ENCODE measurements around the gene CPNE4.

Gene CPNE4

GRCh38 chr3:131738095-131738494 is 296.7 kb downstream of the CPNE4 start:
- H3K4me1 ChIP-seq (ENCODE audit: insufficient read depth, low read length, poor library complexity, severe bottlenecking) = no peaks in the 10 kb centered on the region

GRCh38 chr3:131735544-131735943 is 299.3 kb downstream of the CPNE4 start:
- H3K27me3 ChIP-seq (ENCODE audit: insufficient read depth, low read length, poor library complexity, severe bottlenecking) = no peaks in the 10 kb centered on the region
- no peak overlapping the region for H3K9ac ChIP-seq (ENCODE audit: low read depth, low read length, poor library complexity, severe bottlenecking)
- H3K9me3 ChIP-seq (ENCODE audit: insufficient read depth, low read depth, low read length) = no peaks in the 10 kb centered on the region
- H3F3A ChIP-seq (ENCODE audit: low read depth) = no peaks in the 10 kb centered on the region
- no peaks in the 10 kb centered on the region for H4K20me1 ChIP-seq (ENCODE audit: insufficient read depth, low read length, poor library complexity, severe bottlenecking)
- H3K36me3 ChIP-seq (ENCODE audit: insufficient read depth, low read length) = no peaks in the 10 kb centered on the region
- no peaks in the 10 kb centered on the region for H3K79me2 ChIP-seq (ENCODE audit: insufficient read depth, low read length)
- no peaks in the 10 kb centered on the region for H3K4me1 ChIP-seq (ENCODE audit: insufficient read depth, low read length, poor library complexity, severe bottlenecking)
- no peak for TF ChIP-seq CTCF (conservative IDR thresholded peaks at IDR 0.05; ENCODE audit: low read length)
- no peak for TF ChIP-seq EZH2phosphoT487 (IDR thresholded peaks at IDR 0.05; ENCODE audit: borderline replicate concordance)
- H3K4me3 ChIP-seq (ENCODE audit: low read length, poor library complexity, severe bottlenecking) = no peak overlapping the region
- no peak overlapping the region for H2AFZ ChIP-seq (ENCODE audit: low read length)
- no peaks in the 10 kb centered on the region for H3K9me2 ChIP-seq (replicated peaks; ENCODE audit: low read depth, low read length)
- H3K4me2 ChIP-seq (ENCODE audit: low read depth, low read length, poor library complexity, severe bottlenecking) = no peak overlapping the region

More at GRCh38 chr3:131738095-131738494, 296.7 kb downstream of the CPNE4 start:
- Histone ChIP-seq H3K27me3 (ENCODE audit: insufficient read depth, low read length, poor library complexity, severe bottlenecking) (no peaks in the 10 kb centered on the region), H3K4me2 (ENCODE audit: low read depth, low read length, poor library complexity, severe bottlenecking) (no peak overlapping the region), H3K9ac (ENCODE audit: low read depth, low read length, poor library complexity, severe bottlenecking) (no peak overlapping the region), H3F3A (ENCODE audit: low read depth) (no peaks in the 10 kb centered on the region), H2AFZ (ENCODE audit: low read length) (no peak overlapping the region), H4K20me1 (ENCODE audit: insufficient read depth, low read length, poor library complexity, severe bottlenecking) (no peaks in the 10 kb centered on the region), H3K79me2 (ENCODE audit: insufficient read depth, low read length) (no peaks in the 10 kb centered on the region), H3K9me3 (ENCODE audit: insufficient read depth, low read depth, low read length) (no peaks in the 10 kb centered on the region), H3K36me3 (ENCODE audit: insufficient read depth, low read length) (no peaks in the 10 kb centered on the region), H3K4me3 (ENCODE audit: low read length, poor library complexity, severe bottlenecking) (no peak overlapping the region), H3K9me2 (replicated peaks; ENCODE audit: low read depth, low read length) (no peaks in the 10 kb centered on the region)
- TF ChIP-seq EZH2phosphoT487 (IDR thresholded peaks at IDR 0.05; ENCODE audit: borderline replicate concordance) (no peak), CTCF (conservative IDR thresholded peaks at IDR 0.05; ENCODE audit: low read length) (no peak)

- Histone ChIP-seq H3K4me2 (ENCODE audit: low read depth, low read length, poor library complexity, severe bottlenecking) (no peak overlapping the region), H3K9me3 (ENCODE audit: insufficient read depth, low read depth, low read length) (no peaks in the 10 kb centered on the region), H3K79me2 (ENCODE audit: insufficient read depth, low read length) (no peaks in the 10 kb centered on the region), H3K4me1 (ENCODE audit: insufficient read depth, low read length, poor library complexity, severe bottlenecking) (no peaks in the 10 kb centered on the region), H3K36me3 (ENCODE audit: insufficient read depth, low read length) (no peaks in the 10 kb centered on the region), H3K27me3 (ENCODE audit: insufficient read depth, low read length, poor library complexity, severe bottlenecking) (no peaks in the 10 kb centered on the region), H3K4me3 (ENCODE audit: low read length, poor library complexity, severe bottlenecking) (no peak overlapping the region), H3K9me2 (replicated peaks; ENCODE audit: low read depth, low read length) (no peaks in the 10 kb centered on the region), H3F3A (ENCODE audit: low read depth) (no peaks in the 10 kb centered on the region), H4K20me1 (ENCODE audit: insufficient read depth, low read length, poor library complexity, severe bottlenecking) (no peaks in the 10 kb centered on the region), H3K9ac (ENCODE audit: low read depth, low read length, poor library complexity, severe bottlenecking) (no peak overlapping the region), H2AFZ (ENCODE audit: low read length) (no peak overlapping the region)
- no peak for TF ChIP-seq EZH2phosphoT487 (IDR thresholded peaks at IDR 0.05; ENCODE audit: borderline replicate concordance)
- no peak for TF ChIP-seq CTCF (conservative IDR thresholded peaks at IDR 0.05; ENCODE audit: low read length)
Observed at GRCh38 chr3:131735116-131735515, 299.7 kb downstream of the CPNE4 start.
